ENCODE measurements around the gene MSGN1.

Gene MSGN1

GRCh38 chr2:17849275-17849674, 33.0 kb downstream of the MSGN1 start:
- no peak for DNase-seq (ENCODE audit: low read depth)

- no peak for DNase-seq (ENCODE audit: low read depth)
Observed at GRCh38 chr2:17850151-17850550, 33.9 kb downstream of the MSGN1 start.

- peak; percentile 67 for DNase-seq (ENCODE audit: low read depth)
Observed at GRCh38 chr2:17851731-17852585, 35.7 kb downstream of the MSGN1 start.

DNA sequence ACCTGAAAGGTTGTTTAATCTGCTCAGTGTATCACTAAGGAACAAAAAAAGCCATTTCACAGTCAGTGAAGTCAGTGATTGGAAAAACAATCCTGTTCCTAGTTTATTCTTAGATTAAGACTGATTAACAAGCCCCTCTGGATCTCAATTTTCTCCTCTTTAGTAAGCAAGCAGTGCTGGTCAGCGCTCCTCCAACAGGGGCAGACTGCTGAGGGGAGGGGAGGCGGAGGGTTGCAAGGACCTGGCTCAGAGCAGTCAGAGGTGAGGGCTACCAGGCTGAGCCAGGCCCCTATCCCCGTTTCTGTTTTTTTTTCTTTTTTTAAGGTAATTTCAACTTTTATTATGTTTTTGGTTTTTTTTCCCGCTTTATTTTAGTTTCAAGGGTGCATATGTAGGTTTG, 37.5 kb downstream of the MSGN1 start:
- DNase-seq (ENCODE audit: low read depth), result no peak

DNA sequence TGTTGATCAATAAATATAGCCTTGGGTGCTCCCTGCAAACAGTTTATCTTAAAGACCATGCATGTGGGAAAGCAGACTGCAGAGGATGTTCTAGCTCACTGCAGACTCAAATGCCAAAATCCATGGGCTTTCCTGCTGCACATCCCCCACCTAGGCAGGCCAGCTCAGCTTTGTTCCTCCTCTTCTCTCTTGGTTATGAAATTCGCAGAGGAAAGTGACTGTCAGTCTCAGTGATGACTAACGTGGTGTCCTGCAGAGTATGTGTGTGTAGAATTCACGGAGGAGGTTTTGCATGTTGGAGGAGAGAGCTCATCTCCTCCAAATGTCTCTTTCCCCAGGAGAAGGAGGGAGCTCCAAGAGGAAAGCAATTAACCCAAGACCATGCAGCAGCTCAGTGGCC, 40.8 kb downstream of the MSGN1 start:
- DNase-seq (ENCODE audit: low read depth), result peak; percentile 28

DNA sequence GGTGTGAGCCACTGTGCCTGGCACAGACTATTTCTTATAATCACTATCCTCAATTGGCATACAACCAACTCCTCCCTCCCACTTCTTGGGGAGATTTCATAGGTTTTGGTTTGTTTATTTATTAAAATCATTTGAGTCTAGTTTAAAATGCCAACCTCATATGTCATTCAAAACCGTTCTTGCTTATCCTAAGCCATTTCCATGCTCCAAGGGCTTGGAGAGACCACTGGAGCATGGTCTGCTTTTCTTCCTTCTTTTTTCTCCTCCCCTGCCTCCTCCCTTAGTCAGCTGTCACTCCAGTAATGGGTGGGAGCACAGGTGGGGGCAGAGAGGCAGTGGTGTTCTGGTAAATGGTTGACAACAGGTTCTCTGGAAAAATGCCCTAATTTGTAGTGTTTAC, 41.8 kb downstream of the MSGN1 start:
- DNase-seq (ENCODE audit: low read depth), result no peak

- DNase-seq (ENCODE audit: low read depth), result no peak
Observed at GRCh38 chr2:17863539-17863938, 47.3 kb downstream of the MSGN1 start.

- DNase-seq (ENCODE audit: low read depth), result no peak
Observed at GRCh38 chr2:17864676-17865075, 48.4 kb downstream of the MSGN1 start.

GRCh38 chr2:17867133-17867532, 50.9 kb downstream of the MSGN1 start:
- DNase-seq (ENCODE audit: low read depth), result peak; percentile 22
